Measurements from ENCODE around the gene PTPRG. TPM values are rescaled to one million over a fixed set of nuclear protein-coding genes. Genes with fewer than 3 reads are reported as not detected.

Gene PTPRG
- total and polyA plus RNA-seq, 10 of the 15 experiments (the other 5 are each of a cell fraction or from before 2014, with no cell fraction given) = 0.29 to 20.7 (median 1.4) TPM

DNA sequence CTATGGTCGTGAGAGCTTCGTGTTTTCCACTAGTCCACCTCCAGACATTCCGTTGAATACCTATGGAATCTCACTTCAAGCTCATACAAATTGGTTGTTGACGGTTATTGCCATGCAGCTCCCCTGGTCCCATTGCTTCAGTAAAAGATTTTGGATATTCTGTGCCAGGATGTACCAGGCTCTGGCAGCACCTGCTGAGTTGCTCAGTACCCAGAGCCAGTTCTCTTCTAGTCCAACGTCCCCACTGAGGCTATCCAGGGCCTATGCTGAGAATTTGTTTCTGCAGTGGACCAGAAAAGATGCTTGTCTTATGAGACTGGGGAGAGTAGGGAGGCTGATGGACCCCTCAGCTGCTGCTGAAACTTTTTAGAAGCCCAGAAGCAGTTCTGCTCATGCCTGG is 533.1 kb downstream of the PTPRG start:
- H3K27ac ChIP-seq (ENCODE audit: control insufficient read depth, insufficient read depth) = no peak overlapping the region
- TF ChIP-seq ZBED1 (IDR thresholded peaks at IDR 0.05; ENCODE audit: borderline replicate concordance) = no peak
- no peak for TF ChIP-seq EGR1 (IDR thresholded peaks at IDR 0.05; ENCODE audit: borderline replicate concordance in 1 of 2, low read depth in 2 of 2, low read length in 2 of 2)
- TF ChIP-seq CBX3 (IDR thresholded peaks at IDR 0.05; ENCODE audit: borderline replicate concordance, low read depth) = no peak
- TF ChIP-seq ZNF24 (IDR thresholded peaks at IDR 0.05) = no peak
- no peak for TF ChIP-seq SMAD1 (IDR thresholded peaks at IDR 0.05; ENCODE audit: low read depth, partially characterized antibody)
- no peak for TF ChIP-seq CEBPB (IDR thresholded peaks at IDR 0.05; ENCODE audit: borderline replicate concordance in 1 of 2, low read depth in 2 of 2, low read length in 2 of 2)
- TF ChIP-seq, protein P1, sequence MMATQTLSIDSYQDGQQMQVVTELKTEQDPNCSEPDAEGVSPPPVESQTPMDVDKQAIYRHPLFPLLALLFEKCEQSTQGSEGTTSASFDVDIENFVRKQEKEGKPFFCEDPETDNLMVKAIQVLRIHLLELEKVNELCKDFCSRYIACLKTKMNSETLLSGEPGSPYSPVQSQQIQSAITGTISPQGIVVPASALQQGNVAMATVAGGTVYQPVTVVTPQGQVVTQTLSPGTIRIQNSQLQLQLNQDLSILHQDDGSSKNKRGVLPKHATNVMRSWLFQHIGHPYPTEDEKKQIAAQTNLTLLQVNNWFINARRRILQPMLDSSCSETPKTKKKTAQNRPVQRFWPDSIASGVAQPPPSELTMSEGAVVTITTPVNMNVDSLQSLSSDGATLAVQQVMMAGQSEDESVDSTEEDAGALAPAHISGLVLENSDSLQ (IDR thresholded peaks at IDR 0.05) = no peak
- TF ChIP-seq, protein P2, sequence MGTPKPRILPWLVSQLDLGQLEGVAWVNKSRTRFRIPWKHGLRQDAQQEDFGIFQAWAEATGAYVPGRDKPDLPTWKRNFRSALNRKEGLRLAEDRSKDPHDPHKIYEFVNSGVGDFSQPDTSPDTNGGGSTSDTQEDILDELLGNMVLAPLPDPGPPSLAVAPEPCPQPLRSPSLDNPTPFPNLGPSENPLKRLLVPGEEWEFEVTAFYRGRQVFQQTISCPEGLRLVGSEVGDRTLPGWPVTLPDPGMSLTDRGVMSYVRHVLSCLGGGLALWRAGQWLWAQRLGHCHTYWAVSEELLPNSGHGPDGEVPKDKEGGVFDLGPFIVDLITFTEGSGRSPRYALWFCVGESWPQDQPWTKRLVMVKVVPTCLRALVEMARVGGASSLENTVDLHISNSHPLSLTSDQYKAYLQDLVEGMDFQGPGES (IDR thresholded peaks at IDR 0.05) = no peak
- SMC1A ChIA-PET (ENCODE audit: uncharacterized antibody, unreplicated experiment) = interaction anchor here (0.9 kb wide), 1 partner anchor 162 kb away, joined by 3 read pairs; no protein-coding TSS in a partner anchor
- peaks cover 0 to 3% of the 10 kb centered on the region in 2 experiments; a peak in 2 of 4 replicates for H3K27me3 ChIP-seq (replicated peaks in 1 of 2; ENCODE audit: control insufficient read depth in 2 of 2, insufficient read depth in 2 of 2, low read length in 1 of 2)
- no peak overlapping the region for H3K9ac ChIP-seq (ENCODE audit: control insufficient read depth, insufficient read depth, low read length)
- no peak overlapping the region for H3K4me3 ChIP-seq
- no peaks in the 10 kb centered on the region for H3K36me3 ChIP-seq (ENCODE audit: control insufficient read depth in 2 of 2, insufficient read depth in 2 of 2, low read length in 1 of 2)
- intact Hi-C loops (cut with micrococcal nuclease; ENCODE audit: unreplicated experiment) = no loop called here
- RAD21 ChIA-PET (ENCODE audit: unreplicated experiment) = no interaction called here
- H3K9me3 ChIP-seq (replicated peaks; ENCODE audit: control insufficient read depth, insufficient read depth, low read length) = no peaks in the 10 kb centered on the region
- H3K79me2 ChIP-seq (ENCODE audit: control insufficient read depth, insufficient read depth, low read length) = no peaks in the 10 kb centered on the region
- ATAC-seq = no peak
- FAIRE-seq = no peak
- H3K4me1 ChIP-seq (ENCODE audit: control insufficient read depth, insufficient read depth, low read length) = no peaks in the 10 kb centered on the region
- WGBS (ENCODE audit: insufficient coverage, insufficient replicate concordance, low lambda C conversion rate, missing lambda C conversion rate) = 29% methylated on average over 5 of the region's 5 CpGs
- H4K20me1 ChIP-seq (ENCODE audit: control insufficient read depth, insufficient read depth) = no peaks in the 10 kb centered on the region
- CTCF ChIA-PET = no interaction called here
- no peak overlapping the region for H2AFZ ChIP-seq (ENCODE audit: control insufficient read depth, low read depth, low read length)
- no peak overlapping the region for H3K4me2 ChIP-seq (ENCODE audit: control insufficient read depth, insufficient read depth)
- in situ Hi-C loops (cut with MboI) = no loop called here
- POLR2A ChIA-PET = no interaction called here
- DNase-seq (ENCODE audit: low read depth, low spot score) = no peak
- no TSS peak for BruUV-seq (replicated peaks)
